Fibroblast of lung (primary cell): ENCODE measurements around the gene EPO.

ENCODE experiments used
- EZH2 ChIP-seq: IDR thresholded peaks from 2 replicates; pipeline ENCODE4 v1.5.1; 2012; ENCODE audit warnings: low read length, control low read depth, mild to moderate bottlenecking; ENCODE audit errors: missing control alignments
- TF ChIP-seq, protein P1 (sequence below), 2 donors: IDR thresholded peaks in 1 of 2; conservative IDR thresholded peaks in 1 of 2; 1 replicate in 1 of 2; 2 replicates in 1 of 2; pipeline ENCODE4 v1.5.1; 2011 to 2012; ENCODE audit warnings: low read length in 2 of 2, control low read depth in 1 of 2, inconsistent platforms in 1 of 2, low read depth in 1 of 2, mild to moderate bottlenecking in 1 of 2

DNA sequence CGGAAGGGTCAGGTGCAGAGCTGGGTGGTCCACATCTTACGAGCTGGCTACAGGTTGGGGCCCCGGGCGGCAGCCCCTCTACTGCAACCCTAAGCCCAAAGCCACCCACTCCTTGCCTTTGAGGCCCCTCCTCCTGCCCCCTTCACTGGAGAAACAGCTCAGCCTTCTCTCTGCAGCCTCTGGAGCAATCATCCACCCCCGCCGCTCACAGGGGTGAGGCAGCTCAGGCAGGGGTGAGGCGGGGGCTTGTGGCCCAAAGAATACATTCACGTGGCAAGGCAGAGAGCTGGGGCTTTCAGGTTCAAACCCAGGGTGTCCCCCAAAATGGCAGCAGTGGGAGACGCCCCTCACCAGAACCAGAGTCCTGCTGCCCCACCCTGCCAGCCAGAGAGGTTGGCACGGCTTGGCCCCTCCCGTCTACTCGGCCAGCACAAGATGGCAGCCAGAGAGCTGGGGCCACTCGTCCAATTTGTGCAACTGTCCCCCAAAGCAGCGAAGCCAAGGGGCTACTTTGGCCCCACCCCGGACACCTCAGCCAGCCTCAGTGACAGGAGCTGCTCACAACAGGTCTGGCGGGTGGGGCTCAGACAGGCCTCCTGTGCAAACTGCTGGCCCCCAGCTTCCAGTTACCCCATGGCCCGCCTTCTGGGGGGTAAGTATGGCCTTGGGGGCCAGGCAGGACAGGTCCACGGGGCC lies 39.5 kb upstream of the EPO start:
- TF ChIP-seq, protein P1, sequence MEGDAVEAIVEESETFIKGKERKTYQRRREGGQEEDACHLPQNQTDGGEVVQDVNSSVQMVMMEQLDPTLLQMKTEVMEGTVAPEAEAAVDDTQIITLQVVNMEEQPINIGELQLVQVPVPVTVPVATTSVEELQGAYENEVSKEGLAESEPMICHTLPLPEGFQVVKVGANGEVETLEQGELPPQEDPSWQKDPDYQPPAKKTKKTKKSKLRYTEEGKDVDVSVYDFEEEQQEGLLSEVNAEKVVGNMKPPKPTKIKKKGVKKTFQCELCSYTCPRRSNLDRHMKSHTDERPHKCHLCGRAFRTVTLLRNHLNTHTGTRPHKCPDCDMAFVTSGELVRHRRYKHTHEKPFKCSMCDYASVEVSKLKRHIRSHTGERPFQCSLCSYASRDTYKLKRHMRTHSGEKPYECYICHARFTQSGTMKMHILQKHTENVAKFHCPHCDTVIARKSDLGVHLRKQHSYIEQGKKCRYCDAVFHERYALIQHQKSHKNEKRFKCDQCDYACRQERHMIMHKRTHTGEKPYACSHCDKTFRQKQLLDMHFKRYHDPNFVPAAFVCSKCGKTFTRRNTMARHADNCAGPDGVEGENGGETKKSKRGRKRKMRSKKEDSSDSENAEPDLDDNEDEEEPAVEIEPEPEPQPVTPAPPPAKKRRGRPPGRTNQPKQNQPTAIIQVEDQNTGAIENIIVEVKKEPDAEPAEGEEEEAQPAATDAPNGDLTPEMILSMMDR (conservative IDR thresholded peaks at IDR 0.05 in 1 of 2, IDR thresholded peaks at IDR 0.05 in 1 of 2; ENCODE audit: low read depth in 1 of 2, low read length in 2 of 2): no peak
- no peak for TF ChIP-seq EZH2
